ENCODE results near the gene SSBP3. TPM values are rescaled to one million over a fixed set of nuclear protein-coding genes. Genes with fewer than 3 reads are reported as not detected.
A peak's percentile ranks its signal among the peaks of the same experiment; 100 is the strongest.

Gene SSBP3
- total and polyA plus RNA-seq, 9 of the 15 experiments (the other 6 are each of a cell fraction or from before 2014, with no cell fraction given) = 8.7 to 108 (median 33.8) TPM

GRCh38 chr1:54408147-54409066 lies 2.2 kb upstream of the SSBP3 start (continued):
- peak; percentile 93 for TF ChIP-seq ATF3 (IDR thresholded peaks at IDR 0.05)
- no peak for TF ChIP-seq ATF3 (CRISPR knock-in tag; conservative IDR thresholded peaks at IDR 0.05)
- peak; percentile 45 for TF ChIP-seq PKNOX1 (IDR thresholded peaks at IDR 0.05)
- peak; percentile 88 for TF ChIP-seq LCOR (CRISPR knock-in tag; IDR thresholded peaks at IDR 0.05)
- TF ChIP-seq SMAD4 (CRISPR knock-in tag; conservative IDR thresholded peaks at IDR 0.05) = peak; percentile 63; the same call in 1 of the 2 replicates
- TF ChIP-seq MAFK (IDR thresholded peaks at IDR 0.05; ENCODE audit: low read length) = peak; percentile 63; the same call in 1 of the 2 replicates
- 0 out of 2 replicates have a peak, but pooled peaks have one; percentile 7 for TF ChIP-seq PTTG1 (tag; IDR thresholded peaks at IDR 0.05; ENCODE audit: low read depth)
- 0 out of 2 replicates have a peak, but pooled peaks have one; percentile 36 for TF ChIP-seq TAF7 (tag; IDR thresholded peaks at IDR 0.05)
- no peak for TF ChIP-seq STAT5A (IDR thresholded peaks at IDR 0.05; ENCODE audit: borderline replicate concordance, low read length)
- TF ChIP-seq MNT (conservative IDR thresholded peaks at IDR 0.05) = peak in 1 of 2 experiments; percentile 7; a peak in 2 of 4 replicates
- TF ChIP-seq ZFX (CRISPR knock-in tag; IDR thresholded peaks at IDR 0.05) = peak; percentile 69
- TF ChIP-seq RFX5 (IDR thresholded peaks at IDR 0.05; ENCODE audit: low read depth, low read length) = no peak
- peak; percentile 44; the same call in 1 of the 2 replicates for TF ChIP-seq KLF16 (IDR thresholded peaks at IDR 0.05)
- no peak for TF ChIP-seq ID3 (CRISPR knock-in tag; IDR thresholded peaks at IDR 0.05)
- no peak for TF ChIP-seq ID3 (tag; IDR thresholded peaks at IDR 0.05)
- TF ChIP-seq ZHX1 (conservative IDR thresholded peaks at IDR 0.05; ENCODE audit: low read length) = no peak
- TF ChIP-seq MEF2D (tag; conservative IDR thresholded peaks at IDR 0.05; ENCODE audit: low read depth) = no peak
